Chondrocyte (in vitro differentiated cells): Measurements from ENCODE around the gene TSPAN5. TPM values are rescaled to one million over a fixed set of nuclear protein-coding genes. Genes with fewer than 3 reads are reported as not detected.

Experiments used
- DNase-seq: peaks from one replicate; pipeline ENCODE4 v3.0.0; 2021; ENCODE audit warnings: mixed read lengths, low spot score
- H3K27ac Mint-ChIP-seq: one replicate; pipeline ENCODE4 v1.8.0; 2021; ENCODE audit warnings: mild to moderate bottlenecking, moderate library complexity, mixed read lengths; ENCODE audit not compliant: unreplicated experiment
- H3K27me3 Mint-ChIP-seq: 2 replicates; pipeline ENCODE4 v1.8.0; 2021; ENCODE audit warnings: low read depth, mixed read lengths
- H3K36me3 Mint-ChIP-seq: 2 replicates; pipeline ENCODE4 v1.8.0; 2021; ENCODE audit warnings: low read depth, mixed read lengths
- H3K4me1 Mint-ChIP-seq: 2 replicates; pipeline ENCODE4 v1.8.0; 2021; ENCODE audit warnings: low read depth, mild to moderate bottlenecking, mixed read lengths
- H3K4me3 Mint-ChIP-seq: one replicate; pipeline ENCODE4 v1.8.0; 2021; ENCODE audit warnings: mild to moderate bottlenecking, moderate library complexity, mixed read lengths; ENCODE audit not compliant: unreplicated experiment
- H3K9me3 Mint-ChIP-seq: 2 replicates; pipeline ENCODE4 v1.8.0; 2021; ENCODE audit warnings: low read depth, mixed read lengths
- total RNA-seq: library from RNA; stranded (reverse); gene quantifications from 3 replicates; pipeline ENCODE4 v1.2.1, GENCODE V29; 2021
- TF ChIP-seq, protein P1 (sequence below): fragments of 200-600 bp; sonication (generic); IDR thresholded peaks from 2 replicates; pipeline ENCODE4 v1.5.0; 2021; ENCODE audit warnings: antibody characterized with exemption, mild to moderate bottlenecking, moderate library complexity

The TSPAN5 gene
- total RNA-seq, 1 donor from 2014 or later = 55.5 TPM

DNA sequence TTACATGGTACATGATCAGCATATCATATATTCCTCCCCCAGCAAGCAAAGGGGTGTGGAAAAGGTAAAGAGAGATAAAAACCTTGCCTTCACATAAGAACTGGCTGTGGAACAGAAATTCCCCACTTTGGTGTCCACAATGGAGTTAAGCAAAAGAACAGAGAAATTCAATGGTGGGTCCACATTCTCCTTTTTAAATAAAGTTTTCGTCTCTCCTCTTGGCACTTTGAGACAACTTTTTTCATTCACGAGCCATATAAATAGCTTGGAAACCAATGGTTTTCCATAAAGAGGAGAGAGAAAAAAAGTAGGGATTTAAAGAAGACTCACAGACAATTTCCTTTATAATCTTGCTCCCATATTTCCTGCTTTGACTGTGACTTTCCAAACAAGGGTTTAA, 148.1 kb downstream of the TSPAN5 start:
- Mint-ChIP-seq H3K36me3 (peaks cover 3% of the 10 kb centered on the region), H3K9me3 (no peaks in the 10 kb centered on the region), H3K27ac (peak overlapping the region; percentile 93), H3K4me3 (no peak overlapping the region), H3K27me3 (no peaks in the 10 kb centered on the region), H3K4me1 (peaks cover 83% of the 10 kb centered on the region)
- no peak for DNase-seq
- TF ChIP-seq, protein P1, sequence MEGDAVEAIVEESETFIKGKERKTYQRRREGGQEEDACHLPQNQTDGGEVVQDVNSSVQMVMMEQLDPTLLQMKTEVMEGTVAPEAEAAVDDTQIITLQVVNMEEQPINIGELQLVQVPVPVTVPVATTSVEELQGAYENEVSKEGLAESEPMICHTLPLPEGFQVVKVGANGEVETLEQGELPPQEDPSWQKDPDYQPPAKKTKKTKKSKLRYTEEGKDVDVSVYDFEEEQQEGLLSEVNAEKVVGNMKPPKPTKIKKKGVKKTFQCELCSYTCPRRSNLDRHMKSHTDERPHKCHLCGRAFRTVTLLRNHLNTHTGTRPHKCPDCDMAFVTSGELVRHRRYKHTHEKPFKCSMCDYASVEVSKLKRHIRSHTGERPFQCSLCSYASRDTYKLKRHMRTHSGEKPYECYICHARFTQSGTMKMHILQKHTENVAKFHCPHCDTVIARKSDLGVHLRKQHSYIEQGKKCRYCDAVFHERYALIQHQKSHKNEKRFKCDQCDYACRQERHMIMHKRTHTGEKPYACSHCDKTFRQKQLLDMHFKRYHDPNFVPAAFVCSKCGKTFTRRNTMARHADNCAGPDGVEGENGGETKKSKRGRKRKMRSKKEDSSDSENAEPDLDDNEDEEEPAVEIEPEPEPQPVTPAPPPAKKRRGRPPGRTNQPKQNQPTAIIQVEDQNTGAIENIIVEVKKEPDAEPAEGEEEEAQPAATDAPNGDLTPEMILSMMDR = no peak

DNA sequence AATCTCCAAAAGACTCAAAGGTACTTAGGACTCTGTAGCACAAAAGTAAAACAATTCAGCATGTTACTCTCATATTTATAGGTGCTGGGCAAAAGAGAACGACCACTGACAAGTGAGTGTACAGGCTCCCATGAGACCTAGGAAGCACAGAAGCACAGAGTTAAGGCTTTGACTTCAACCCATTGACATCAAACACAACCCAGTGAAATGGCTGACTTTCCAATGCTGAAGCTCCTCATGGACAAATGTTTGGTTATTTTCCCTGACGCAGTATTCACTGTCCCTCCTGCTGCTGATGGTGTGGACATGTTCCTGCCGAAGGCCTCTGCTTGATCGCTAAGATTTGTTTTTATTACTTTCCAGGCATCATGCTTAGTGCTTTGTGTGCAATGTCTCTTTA, 148.7 kb downstream of the TSPAN5 start:
- Mint-ChIP-seq H3K27me3 (no peaks in the 10 kb centered on the region), H3K27ac (peak overlapping the region; percentile 93), H3K4me1 (peaks cover 80% of the 10 kb centered on the region), H3K36me3 (peaks cover 5% of the 10 kb centered on the region), H3K9me3 (no peaks in the 10 kb centered on the region), H3K4me3 (peak overlapping the region; percentile 42)
- TF ChIP-seq, protein P1 = no peak
- no peak for DNase-seq

DNA sequence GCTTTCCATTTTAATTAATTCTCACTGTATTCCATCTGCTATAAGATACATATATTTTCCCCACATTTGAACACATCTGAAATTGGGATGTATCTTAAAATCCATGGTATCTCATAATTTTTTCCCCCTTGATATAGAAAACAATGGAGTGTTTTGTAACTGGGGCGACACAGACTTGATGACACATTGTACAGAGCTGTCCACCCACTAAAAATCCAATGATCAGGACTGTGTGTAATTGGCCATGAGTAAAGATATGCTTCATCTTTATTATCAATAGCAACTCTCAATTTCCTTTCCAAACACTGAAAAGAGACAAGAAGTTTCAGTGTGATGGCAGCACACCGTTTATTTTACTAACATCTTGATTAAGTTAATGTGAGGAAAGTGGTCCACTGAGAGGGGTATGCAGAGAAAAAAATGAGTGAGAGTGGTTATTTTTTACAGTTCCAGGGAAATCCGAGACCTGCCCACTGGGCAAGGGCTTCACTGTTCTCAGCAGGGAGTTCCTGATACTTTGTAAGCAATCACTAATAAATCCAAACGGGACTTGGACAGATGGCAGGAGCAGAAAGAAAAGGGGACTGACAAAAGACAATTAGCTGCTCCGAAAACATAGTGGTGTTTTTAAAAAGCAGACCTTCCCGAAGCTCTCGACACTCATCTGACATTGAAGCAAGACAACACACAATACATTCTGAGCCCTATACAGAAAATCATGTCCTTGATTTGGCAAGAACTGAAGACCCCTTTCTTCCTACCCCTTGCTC, 149.4 kb downstream of the TSPAN5 start:
- H3K27me3 Mint-ChIP-seq = no peaks in the 10 kb centered on the region
- no peak for DNase-seq
- H3K27ac Mint-ChIP-seq = peak overlapping the region; percentile 93
- TF ChIP-seq, protein P1 = no peak
- peaks cover 7% of the 10 kb centered on the region for H3K36me3 Mint-ChIP-seq
- H3K4me3 Mint-ChIP-seq = peak overlapping the region; percentile 42
- H3K4me1 Mint-ChIP-seq = peaks cover 75% of the 10 kb centered on the region
- no peaks in the 10 kb centered on the region for H3K9me3 Mint-ChIP-seq

DNA sequence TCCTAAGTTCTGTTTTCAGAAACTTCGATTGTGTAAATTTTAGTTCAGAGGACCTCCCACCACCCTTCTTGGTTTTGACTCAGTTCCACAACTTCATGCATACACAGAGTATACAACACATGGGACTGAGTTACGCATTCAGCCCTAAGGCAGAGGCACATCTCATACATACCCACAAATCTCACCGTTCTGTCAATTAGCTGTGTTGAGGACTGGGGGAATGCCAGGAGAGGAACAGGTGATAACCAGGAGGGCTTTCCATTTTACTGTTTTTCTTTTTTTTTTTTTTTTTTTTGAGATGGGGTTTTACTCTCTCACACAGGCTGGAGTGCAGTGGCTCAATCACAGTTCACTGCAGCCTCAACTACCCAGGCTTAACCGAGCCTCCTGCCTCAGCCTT, 150.2 kb downstream of the TSPAN5 start:
- DNase-seq = no peak
- H3K27ac Mint-ChIP-seq = peak overlapping the region; percentile 57
- H3K4me1 Mint-ChIP-seq = peaks cover 73% of the 10 kb centered on the region
- H3K27me3 Mint-ChIP-seq = no peaks in the 10 kb centered on the region
- peaks cover 7% of the 10 kb centered on the region for H3K36me3 Mint-ChIP-seq
- TF ChIP-seq, protein P1 = no peak
- no peak overlapping the region for H3K4me3 Mint-ChIP-seq
- no peaks in the 10 kb centered on the region for H3K9me3 Mint-ChIP-seq

DNA sequence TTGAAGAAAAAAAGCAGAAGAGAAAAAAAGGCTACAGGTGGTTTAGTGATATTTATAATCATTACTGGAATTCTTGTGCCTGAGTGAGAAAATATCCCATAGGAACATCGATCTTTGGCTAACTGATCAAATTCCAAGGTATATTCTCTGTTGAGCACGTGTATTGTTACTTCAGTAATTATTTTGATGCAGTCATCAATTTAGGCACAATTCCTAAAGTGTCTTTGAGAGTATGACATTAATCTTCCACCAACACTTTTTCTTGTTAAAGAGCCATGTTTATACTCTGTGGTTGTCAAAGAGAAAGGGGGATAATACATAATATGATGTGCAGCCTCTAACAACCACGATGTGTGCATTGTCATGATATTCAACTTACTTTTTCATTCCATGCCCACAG, 151.1 kb downstream of the TSPAN5 start:
- H3K9me3 Mint-ChIP-seq = no peaks in the 10 kb centered on the region
- peaks cover 65% of the 10 kb centered on the region for H3K4me1 Mint-ChIP-seq

More for the DNA sequence above, 151.1 kb downstream of the TSPAN5 start:
- DNase-seq = no peak
- Mint-ChIP-seq H3K4me3 (no peak overlapping the region), H3K27me3 (no peaks in the 10 kb centered on the region), H3K36me3 (peaks cover 11% of the 10 kb centered on the region), H3K27ac (no peak overlapping the region)
- TF ChIP-seq, protein P1 = no peak
